Right ventricle myocardium superior (tissue), 1 donor: ENCODE measurements around the gene UGT1A10. TPM values are rescaled to one million over a fixed set of nuclear protein-coding genes. Genes with fewer than 3 reads are reported as not detected.

ENCODE experiments used
- ATAC-seq: fragments of 200-7000 bp; cut with Tn5 transposase; one replicate; pipeline ENCODE4 v1.9.1; 2020; ENCODE audit warnings: mild to moderate bottlenecking; ENCODE audit not compliant: poor library complexity
- DNase-seq: peaks from one replicate; pipeline ENCODE4 v3.0.0-alpha.2; 2020
- intact Hi-C: fragments of 100-400 bp; cut with DNase I; formaldehyde crosslinking; loops from one replicate; pipeline ENCODE4 v1.11.2; 2022
- total RNA-seq: library from RNA; stranded (reverse); fragmentation: NEBNext Ultra II Directional; extraction: Animal tissue kit (Norgen Biotek cat#: 25700); gene quantifications from one replicate; pipeline ENCODE4 v1.2.1, GENCODE V29; 2021
- donor health status: DM: no; HTN: yes; CAD: no; lungs with severe emphysema.

Gene UGT1A10
- total RNA-seq, 1 donor from 2014 or later, result not detected

GRCh38 chr2:233793465-233794127 is 157.3 kb downstream of the UGT1A10 start:
- ATAC-seq (no peak), DNase-seq (no peak)
- intact Hi-C loops, result no loop called here

- intact Hi-C loops, result no loop called here
- DNase-seq (no peak), ATAC-seq (no peak)
These were observed 157.9 kb downstream of the UGT1A10 start for GRCh38 chr2:233794128-233794658.

GRCh38 chr2:233795735-233796171 is 159.5 kb downstream of the UGT1A10 start:
- intact Hi-C loops, result no loop called here
- ATAC-seq (no peak), DNase-seq (no peak)

DNA sequence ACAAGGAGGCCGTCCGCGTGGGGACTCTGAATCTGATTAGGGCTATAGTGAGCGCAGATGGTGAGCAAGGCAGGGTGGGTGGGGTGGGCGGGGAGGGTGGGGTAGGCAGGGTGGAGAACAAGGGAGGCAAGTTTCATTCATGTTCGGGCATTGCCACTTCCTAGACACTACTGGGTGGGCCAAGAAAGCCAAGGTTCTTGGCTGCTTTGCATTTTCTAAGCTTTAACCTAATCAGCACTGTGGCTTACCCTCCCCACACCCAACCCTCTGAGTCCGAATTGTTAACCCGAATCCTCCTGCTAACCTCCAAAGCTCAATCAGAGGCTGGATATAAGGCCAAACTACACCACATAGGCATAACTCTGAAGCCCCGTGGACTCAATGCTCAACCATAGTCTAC is 160.0 kb downstream of the UGT1A10 start:
- ATAC-seq, result no peak
- no peak for DNase-seq
- intact Hi-C loops, result no loop called here

DNA sequence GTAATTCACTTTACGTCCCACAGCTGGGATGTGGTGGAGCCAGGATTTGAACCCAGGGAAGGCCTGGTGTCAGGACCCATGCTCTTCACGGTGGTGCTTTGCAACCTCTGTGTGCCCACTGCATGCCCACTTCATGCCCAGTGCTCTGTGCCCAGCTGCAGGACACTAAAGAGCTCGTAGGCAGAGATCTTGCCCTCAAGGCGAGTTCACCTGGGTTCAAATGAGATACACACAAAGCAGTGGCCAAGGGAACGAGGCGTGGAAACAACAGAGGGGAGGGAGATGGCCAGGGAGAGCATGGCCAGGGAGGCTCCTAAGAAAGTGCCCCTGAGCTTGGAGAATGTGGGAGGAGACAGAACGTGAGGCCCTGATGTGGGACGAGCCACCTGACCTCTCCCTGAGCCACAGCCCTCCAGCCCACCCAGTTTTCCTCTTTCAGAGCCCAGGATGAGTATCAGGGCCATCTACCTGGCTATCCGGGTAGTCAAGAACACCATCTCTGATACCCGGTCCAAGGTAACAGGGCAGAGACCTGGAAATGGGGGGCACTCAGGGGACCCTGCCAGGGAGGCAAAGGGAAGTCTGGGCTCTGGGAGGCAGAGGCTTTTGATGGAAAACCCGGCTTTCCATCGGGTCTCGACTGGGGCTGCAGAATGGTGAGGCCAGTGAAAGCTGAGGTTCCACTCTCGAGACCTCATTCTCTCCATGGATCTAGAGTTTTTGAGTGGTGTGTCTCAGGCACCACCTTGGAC is 162.3 kb downstream of the UGT1A10 start:
- ATAC-seq, result no peak
- intact Hi-C loops, result no loop called here

DNA sequence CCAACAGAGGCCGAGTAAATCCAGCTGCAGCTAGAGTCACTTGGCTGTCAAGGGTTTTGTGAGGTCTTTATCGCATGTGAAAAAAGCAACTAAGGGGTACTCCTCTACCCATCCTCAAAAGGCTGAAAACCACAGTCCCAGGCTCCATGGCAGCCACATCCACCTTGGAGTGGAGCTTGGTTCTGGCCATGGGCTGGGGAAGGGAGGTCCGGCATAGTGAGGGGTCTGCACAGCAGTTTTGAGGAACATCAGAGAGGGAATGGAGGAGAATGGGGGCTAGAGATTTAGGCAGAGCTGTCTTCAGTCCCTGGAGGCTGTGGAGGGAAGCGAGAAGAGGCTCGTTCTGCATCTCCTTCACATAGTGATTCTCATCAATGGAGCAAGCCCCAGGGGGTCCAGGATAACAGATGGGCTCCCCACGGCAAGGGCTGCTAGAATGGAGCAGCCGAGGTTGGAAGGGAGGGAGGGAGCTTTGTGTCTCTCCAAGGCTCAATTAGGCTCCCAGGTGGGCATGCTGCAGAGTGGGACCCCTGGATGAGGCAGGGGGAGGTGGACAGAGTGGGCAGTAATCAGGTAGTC is 162.9 kb downstream of the UGT1A10 start:
- no peak for DNase-seq
- intact Hi-C loops, result no loop called here
- ATAC-seq, result no peak

More for the DNA sequence above, 162.3 kb downstream of the UGT1A10 start:
- DNase-seq, result no peak

- no peak for ATAC-seq
- intact Hi-C loops, result no loop called here
- no peak for DNase-seq
These were observed 163.5 kb downstream of the UGT1A10 start for GRCh38 chr2:233799716-233800115.

DNA sequence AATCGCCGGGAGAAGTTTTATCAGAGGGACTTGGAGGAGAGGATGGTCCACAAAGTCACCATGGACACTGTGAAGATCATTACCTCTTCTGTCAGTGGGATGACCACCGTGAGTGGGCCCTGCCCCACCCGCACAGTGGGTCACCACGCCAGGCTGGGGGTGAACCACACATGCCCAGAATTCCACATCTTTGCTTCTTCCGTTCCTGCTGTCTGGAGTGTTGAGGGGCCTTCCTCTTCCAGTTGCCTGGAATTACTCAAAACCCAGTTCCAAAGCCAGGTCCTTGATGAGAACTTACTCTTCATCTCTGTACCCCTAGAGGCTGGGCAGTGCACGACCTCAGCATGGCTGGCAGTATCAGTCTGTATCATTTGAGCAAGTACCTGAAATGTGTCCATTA is 164.0 kb downstream of the UGT1A10 start:
- ATAC-seq (no peak), DNase-seq (no peak)
- intact Hi-C loops, result no loop called here

GRCh38 chr2:233801357-233802131 is 165.3 kb downstream of the UGT1A10 start:
- intact Hi-C loops, result no loop called here
- no peak for ATAC-seq
- DNase-seq, result no peak

DNA sequence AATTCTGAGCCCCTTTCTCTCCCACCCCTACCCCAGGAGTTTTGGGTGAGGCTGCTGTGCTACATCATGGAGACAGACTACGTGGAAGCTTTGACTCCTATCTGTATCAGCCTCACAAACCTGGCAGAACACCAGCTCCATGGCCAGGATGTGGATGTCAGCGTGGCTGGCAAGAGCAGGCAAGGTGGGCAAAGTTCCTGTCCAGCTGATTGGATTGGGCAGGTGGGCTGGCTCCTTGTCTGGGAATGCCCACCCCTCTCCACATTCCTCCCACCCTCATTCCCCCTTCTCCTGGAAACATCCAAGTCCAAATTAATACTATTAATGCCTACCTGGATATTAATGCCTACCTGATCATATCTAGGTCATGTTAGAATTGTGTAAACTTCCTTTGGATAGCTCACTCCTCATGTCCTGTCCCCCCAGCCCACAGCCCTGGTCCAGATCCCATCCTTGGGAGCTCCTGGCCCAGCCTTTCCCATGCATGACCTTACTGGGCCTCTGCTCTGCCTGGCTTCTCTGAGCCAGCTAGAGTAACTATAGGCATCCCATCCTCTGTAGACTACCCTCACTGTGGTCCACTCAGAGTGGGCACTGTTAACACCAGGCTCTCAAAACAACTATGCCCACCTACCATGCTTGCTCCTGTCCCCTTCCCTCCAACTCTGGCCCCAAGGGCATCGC is 166.0 kb downstream of the UGT1A10 start:
- DNase-seq (no peak), ATAC-seq (no peak)
- intact Hi-C loops, result no loop called here

DNA sequence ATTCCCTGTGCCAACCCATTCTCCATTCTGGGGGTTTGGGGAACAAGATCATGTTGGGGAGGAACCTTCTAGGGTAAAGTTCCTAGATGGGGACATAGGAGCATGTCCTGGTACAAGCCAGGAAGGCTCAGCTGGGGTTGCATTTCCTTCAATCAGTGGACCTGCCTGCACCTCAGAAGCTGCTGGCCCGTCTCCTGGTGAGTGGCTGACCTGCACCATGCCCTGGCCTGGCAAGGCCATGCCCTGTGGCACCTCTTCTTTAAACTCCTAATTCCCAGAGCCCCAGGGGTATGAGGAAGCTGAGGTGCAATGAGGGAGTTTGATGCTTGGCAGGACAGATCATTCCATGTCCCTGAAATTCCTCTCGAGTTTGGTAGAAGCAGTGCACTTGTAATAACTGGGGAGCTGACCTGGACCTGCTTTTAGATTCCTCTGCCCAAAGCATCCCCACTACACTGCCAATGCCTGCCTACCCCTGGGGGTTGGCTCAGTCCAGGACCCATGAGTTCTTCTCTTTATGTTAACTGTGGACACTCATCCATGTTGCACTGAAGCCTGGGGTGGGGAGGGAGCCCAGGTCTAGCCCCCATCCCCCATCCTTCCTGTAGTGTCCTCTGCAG is 167.2 kb downstream of the UGT1A10 start:
- ATAC-seq (no peak), DNase-seq (no peak)
- intact Hi-C loops, result no loop called here

DNA sequence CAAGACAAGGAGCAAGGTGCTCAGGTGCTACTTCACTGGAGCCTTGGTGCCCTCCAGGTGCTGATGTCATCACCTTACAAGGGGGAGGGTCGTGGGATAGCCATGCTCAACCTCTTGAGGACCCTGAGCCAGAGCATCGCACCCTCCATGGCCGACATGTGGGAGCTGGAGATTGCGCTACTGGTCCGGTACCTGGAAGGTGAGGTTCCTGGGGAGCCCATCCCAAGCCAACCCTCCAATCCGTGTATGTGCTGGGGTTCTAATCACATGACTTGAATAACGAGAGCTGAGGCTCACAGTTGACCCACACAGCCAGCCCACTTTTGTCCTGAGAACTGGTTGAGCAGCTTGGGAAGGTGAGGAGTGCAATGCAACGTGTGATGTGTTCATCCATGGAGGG is 167.7 kb downstream of the UGT1A10 start:
- no peak for DNase-seq
- ATAC-seq, result no peak

GRCh38 chr2:233807215-233807865 is 171.1 kb downstream of the UGT1A10 start:
- ATAC-seq (no peak), DNase-seq (peak; percentile 24)
- intact Hi-C loops, result no loop called here

More for the DNA sequence above, 167.7 kb downstream of the UGT1A10 start:
- intact Hi-C loops, result no loop called here

- DNase-seq, result no peak
- no peak for ATAC-seq
- intact Hi-C loops, result no loop called here
These were observed 172.0 kb downstream of the UGT1A10 start for GRCh38 chr2:233807966-233808935.

DNA sequence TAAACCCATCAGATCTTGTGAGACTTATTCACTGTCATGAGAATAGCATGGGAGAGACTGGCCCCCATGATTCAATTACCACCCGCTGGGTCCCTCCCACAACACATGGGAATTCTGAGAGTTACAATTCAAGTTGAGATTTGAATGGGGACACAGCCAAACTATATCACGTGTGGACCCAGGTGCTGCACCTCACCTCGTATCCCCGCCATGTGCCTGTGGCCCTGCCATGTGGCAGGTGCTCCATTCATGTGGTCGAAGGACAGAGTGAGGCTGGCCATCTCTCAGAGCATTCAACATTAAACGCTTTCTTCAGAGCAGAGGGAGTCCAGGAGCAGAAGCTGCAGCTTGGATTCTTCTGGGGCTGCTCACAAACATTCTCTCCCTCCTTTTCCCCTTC is 174.1 kb downstream of the UGT1A10 start:
- ATAC-seq, result no peak
- intact Hi-C loops, result no loop called here
- no peak for DNase-seq

DNA sequence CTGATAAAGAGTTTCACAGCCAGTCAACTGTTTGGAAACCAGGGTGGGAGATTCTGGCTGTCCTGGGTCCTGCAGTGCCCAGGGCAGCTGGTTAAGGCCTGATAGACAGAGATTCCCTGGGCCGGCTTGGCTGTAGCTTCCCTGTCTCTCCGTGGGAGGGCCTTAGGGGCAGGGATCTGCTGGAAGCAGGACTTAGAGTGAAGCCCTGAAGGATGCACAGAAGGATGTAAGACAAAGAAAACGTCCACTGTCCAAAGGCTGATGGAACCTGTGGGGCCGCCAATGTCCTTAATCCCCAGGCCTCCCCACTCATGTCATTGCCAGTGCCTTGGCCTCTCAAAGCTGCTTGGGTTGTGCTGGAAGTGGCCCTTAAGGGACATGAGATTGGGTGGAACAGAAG is 174.8 kb downstream of the UGT1A10 start:
- DNase-seq, result no peak
- intact Hi-C loops, result no loop called here

GRCh38 chr2:233811732-233812131 is 175.5 kb downstream of the UGT1A10 start:
- ATAC-seq (no peak), DNase-seq (no peak)
- intact Hi-C loops, result no loop called here

More for the DNA sequence above, 174.8 kb downstream of the UGT1A10 start:
- ATAC-seq, result no peak
